ENCODE results near the gene CPN1. TPM values are rescaled to one million over a fixed set of nuclear protein-coding genes. Genes with fewer than 3 reads are reported as not detected.

Gene CPN1
- total and polyA plus RNA-seq, 9 of the 15 experiments (the other 6 are each of a cell fraction or from before 2014, with no cell fraction given) = 0.15 to 0.17 TPM; not detected in 7

DNA sequence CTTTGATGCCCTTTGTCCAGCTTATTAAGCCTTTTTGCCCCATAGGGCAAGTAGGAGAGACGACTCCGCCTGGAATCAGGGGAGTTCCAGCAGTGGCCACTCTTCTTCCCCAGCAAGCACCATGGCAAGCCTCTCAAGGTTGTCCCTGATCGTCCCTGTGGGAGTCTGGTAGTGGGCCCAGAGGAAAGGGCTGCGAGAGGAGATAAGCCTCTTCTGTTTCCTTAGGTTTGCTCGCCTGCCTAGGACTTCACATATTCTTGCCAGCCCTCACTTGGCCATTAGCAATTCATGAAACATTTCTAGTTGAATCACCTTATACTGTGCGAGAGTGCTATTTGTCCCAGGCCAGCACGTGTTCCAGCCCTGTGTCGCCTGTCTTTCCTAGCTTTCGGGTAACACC lies 47.8 kb upstream of the CPN1 start (continued):
- TF ChIP-seq TAL1 (IDR thresholded peaks at IDR 0.05) (peak; percentile 33; the same call in 1 of the 2 replicates), CBFA2T3 (IDR thresholded peaks at IDR 0.05) (peak; percentile 61), ZNF76 (CRISPR knock-in tag; IDR thresholded peaks at IDR 0.05; ENCODE audit: borderline replicate concordance) (no peak), CBFA2T2 (conservative IDR thresholded peaks at IDR 0.05) (peak; percentile 25; the same call in 1 of the 2 replicates), ARID1B (IDR thresholded peaks at IDR 0.05) (peak; percentile 62; the same call in 1 of the 2 replicates), FOXP4 (CRISPR knock-in tag; IDR thresholded peaks at IDR 0.05; ENCODE audit: borderline replicate concordance) (no peak)
- TF ChIP-seq, protein P1, sequence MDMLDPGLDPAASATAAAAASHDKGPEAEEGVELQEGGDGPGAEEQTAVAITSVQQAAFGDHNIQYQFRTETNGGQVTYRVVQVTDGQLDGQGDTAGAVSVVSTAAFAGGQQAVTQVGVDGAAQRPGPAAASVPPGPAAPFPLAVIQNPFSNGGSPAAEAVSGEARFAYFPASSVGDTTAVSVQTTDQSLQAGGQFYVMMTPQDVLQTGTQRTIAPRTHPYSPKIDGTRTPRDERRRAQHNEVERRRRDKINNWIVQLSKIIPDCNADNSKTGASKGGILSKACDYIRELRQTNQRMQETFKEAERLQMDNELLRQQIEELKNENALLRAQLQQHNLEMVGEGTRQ (CRISPR knock-in tag; IDR thresholded peaks at IDR 0.05) = peak; percentile 49
- TF ChIP-seq, protein P2, sequence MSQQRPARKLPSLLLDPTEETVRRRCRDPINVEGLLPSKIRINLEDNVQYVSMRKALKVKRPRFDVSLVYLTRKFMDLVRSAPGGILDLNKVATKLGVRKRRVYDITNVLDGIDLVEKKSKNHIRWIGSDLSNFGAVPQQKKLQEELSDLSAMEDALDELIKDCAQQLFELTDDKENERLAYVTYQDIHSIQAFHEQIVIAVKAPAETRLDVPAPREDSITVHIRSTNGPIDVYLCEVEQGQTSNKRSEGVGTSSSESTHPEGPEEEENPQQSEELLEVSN (IDR thresholded peaks at IDR 0.05; ENCODE audit: borderline replicate concordance in 1 of 2, extremely low read depth in 1 of 2, insufficient read depth in 1 of 2, insufficient read length in 1 of 2, low read depth in 1 of 2, low read length in 1 of 2, poor library complexity in 1 of 2, severe bottlenecking in 1 of 2) = peak in 1 of 2 experiments; percentile 38

Measured in K562 (cell line).